Neural cell (in vitro differentiated cells): ENCODE data around the gene PMPCA. TPM values are rescaled to one million over a fixed set of nuclear protein-coding genes. Genes with fewer than 3 reads are reported as not detected.

Source experiments
- H2AFZ ChIP-seq: fragments of 200-600, 300-800 bp; sonication (generic), shearing (Covaris generic); 2 replicates; pipeline ENCODE4 v1.6.0; 2014; ENCODE audit warnings: low read depth, mild to moderate bottlenecking, antibody characterized with exemption, low read length, moderate library complexity
- H3F3A ChIP-seq: fragments of 200-600 bp; shearing (Covaris generic); 2 replicates; pipeline ENCODE4 v1.6.1; 2016; ENCODE audit warnings: mild to moderate bottlenecking, moderate library complexity, mixed read lengths, antibody characterized with exemption, low read length; ENCODE audit not compliant: insufficient read depth, poor library complexity, severe bottlenecking
- H3K27ac ChIP-seq: fragments of 200-600, 300-800 bp; sonication (generic), shearing (Covaris generic); 2 replicates; pipeline ENCODE4 v1.5.1; 2014; ENCODE audit warnings: mild to moderate bottlenecking, low read length, moderate library complexity
- H3K27me3 ChIP-seq: fragments of 300-800, 200-600 bp; sonication (generic), shearing (Covaris generic); 2 replicates; pipeline ENCODE4 v1.6.0; 2014; ENCODE audit warnings: mild to moderate bottlenecking, low read depth, low read length, moderate library complexity; ENCODE audit not compliant: insufficient read depth
- H3K36me3 ChIP-seq: fragments of 300-800, 200-600 bp; sonication (generic), shearing (Covaris generic); 2 replicates; pipeline ENCODE4 v1.5.1; 2014; ENCODE audit warnings: mild to moderate bottlenecking, antibody characterized with exemption, low read length, moderate library complexity; ENCODE audit not compliant: insufficient read depth
- H3K4me2 ChIP-seq: fragments of 300-800, 200-600 bp; sonication (generic), shearing (Covaris generic); 2 replicates; pipeline ENCODE4 v1.6.0; 2014; ENCODE audit warnings: mild to moderate bottlenecking, low read length
- H3K4me3 ChIP-seq: fragments of 300-800, 200-600 bp; sonication (generic), shearing (Covaris generic); 2 replicates; pipeline ENCODE4 v1.5.1; 2014; ENCODE audit warnings: mild to moderate bottlenecking, low read length, moderate library complexity
- H3K79me2 ChIP-seq: fragments of 200-600 bp; shearing (Covaris generic); replicated peaks from 2 replicates; pipeline ENCODE4 v1.6.0; 2014; ENCODE audit warnings: mild to moderate bottlenecking, low read length, moderate library complexity; ENCODE audit not compliant: insufficient read depth
- H3K9ac ChIP-seq: fragments of 300-800, 200-600 bp; sonication (generic), shearing (Covaris generic); 2 replicates; pipeline ENCODE4 v1.6.1; 2016; ENCODE audit warnings: mild to moderate bottlenecking, low read length, mixed read lengths
- H3K9me2 ChIP-seq: fragments of 200-600 bp; shearing (Covaris generic); 2 replicates; pipeline ENCODE4 v1.6.1; 2016; ENCODE audit warnings: mild to moderate bottlenecking, low read length, mixed read lengths; ENCODE audit not compliant: insufficient read depth
- H3K9me3 ChIP-seq: fragments of 200-600, 300-800 bp; sonication (generic), shearing (Covaris generic); 2 replicates; pipeline ENCODE4 v1.6.1; 2016; ENCODE audit warnings: mild to moderate bottlenecking, mixed run types, low read length, moderate library complexity, mixed read lengths
- H4K20me1 ChIP-seq: fragments of 200-600 bp; shearing (Covaris generic); 2 replicates; pipeline ENCODE4 v1.6.1; 2016; ENCODE audit warnings: mild to moderate bottlenecking, mixed run types; ENCODE audit not compliant: insufficient read depth
- CTCF ChIP-seq: fragments of 450-650 bp; IDR thresholded peaks from 2 replicates; pipeline ENCODE4 v1.5.1; 2014; ENCODE audit warnings: antibody characterized with exemption, mild to moderate bottlenecking, moderate library complexity; ENCODE audit not compliant: poor library complexity, severe bottlenecking
- EP300 ChIP-seq: fragments of 450-650 bp; conservative IDR thresholded peaks from 2 replicates; pipeline ENCODE4 v1.6.1; 2014; ENCODE audit warnings: antibody characterized with exemption, mild to moderate bottlenecking, moderate library complexity; ENCODE audit not compliant: poor library complexity, severe bottlenecking
- EZH2 ChIP-seq: fragments of 200-600, 300-800 bp; shearing (Covaris generic), sonication (generic); IDR thresholded peaks from 2 replicates; pipeline ENCODE4 v1.6.1; 2014; ENCODE audit warnings: antibody characterized with exemption, low read length, borderline replicate concordance, mild to moderate bottlenecking; ENCODE audit not compliant: insufficient read depth, poor library complexity, severe bottlenecking
- MXI1 ChIP-seq: fragments of 450-650 bp; conservative IDR thresholded peaks from 2 replicates; pipeline ENCODE4 v1.6.1; 2014; ENCODE audit warnings: antibody characterized with exemption, mild to moderate bottlenecking; ENCODE audit not compliant: poor library complexity, severe bottlenecking
- POLR2AphosphoS5 ChIP-seq: IDR thresholded peaks from 2 replicates; pipeline ENCODE4 v1.6.1; 2012
- RAD21 ChIP-seq: fragments of 450-650 bp; conservative IDR thresholded peaks from 2 replicates; pipeline ENCODE4 v1.6.1; 2014; ENCODE audit warnings: antibody characterized with exemption, mild to moderate bottlenecking, moderate library complexity
- REST ChIP-seq: IDR thresholded peaks from 2 replicates; pipeline ENCODE4 v1.6.1; 2012; ENCODE audit warnings: borderline replicate concordance
- SMC3 ChIP-seq: fragments of 450-650 bp; conservative IDR thresholded peaks from 2 replicates; pipeline ENCODE4 v1.6.1; 2014; ENCODE audit warnings: antibody characterized with exemption, mild to moderate bottlenecking, moderate library complexity; ENCODE audit not compliant: poor library complexity
- TAF1 ChIP-seq: IDR thresholded peaks from 2 replicates; pipeline ENCODE4 v1.6.1; 2012; ENCODE audit warnings: low read depth
- polyA plus RNA-seq: library from polyadenylated mRNA; depleted of rRNA; stranded (reverse); fragments of >200 nt; gene quantifications from 2 replicates; pipeline ENCODE4 v1.2.3, GENCODE V29; 2014

Gene PMPCA
- polyA plus RNA-seq, 1 donor from 2014 or later = 61.3 TPM

GRCh38 chr9:136418182-136419091 is 8.0 kb downstream of the PMPCA start:
- H3K27ac ChIP-seq = no peak overlapping the region
- no peak overlapping the region for H3K4me2 ChIP-seq
- H3K27me3 ChIP-seq = no peaks in the 10 kb centered on the region
- no peaks in the 10 kb centered on the region for H3K9me3 ChIP-seq
- no peak overlapping the region for H3K9ac ChIP-seq
- H3K4me3 ChIP-seq = no peak overlapping the region
- no peaks in the 10 kb centered on the region for H3F3A ChIP-seq
- H3K79me2 ChIP-seq = no peaks in the 10 kb centered on the region
- no peaks in the 10 kb centered on the region for H3K9me2 ChIP-seq
- no peak overlapping the region for H2AFZ ChIP-seq
- no peaks in the 10 kb centered on the region for H3K36me3 ChIP-seq
- no peaks in the 10 kb centered on the region for H4K20me1 ChIP-seq
- TF ChIP-seq POLR2AphosphoS5 (no peak), EZH2 (no peak), MXI1 (no peak), CTCF (no peak), EP300 (no peak), REST (no peak), RAD21 (no peak), TAF1 (no peak), SMC3 (no peak)

- H4K20me1 ChIP-seq = no peaks in the 10 kb centered on the region
- H3K4me2 ChIP-seq = no peak overlapping the region
- no peaks in the 10 kb centered on the region for H3K27me3 ChIP-seq
- no peaks in the 10 kb centered on the region for H3F3A ChIP-seq
- no peak overlapping the region for H2AFZ ChIP-seq
- no peak overlapping the region for H3K9ac ChIP-seq
- H3K36me3 ChIP-seq = no peaks in the 10 kb centered on the region
- H3K79me2 ChIP-seq = no peaks in the 10 kb centered on the region
- TF ChIP-seq RAD21 (no peak), TAF1 (no peak), SMC3 (no peak), REST (no peak), EP300 (no peak), EZH2 (no peak), MXI1 (no peak), POLR2AphosphoS5 (no peak), CTCF (no peak)
- no peak overlapping the region for H3K4me3 ChIP-seq
- H3K9me2 ChIP-seq = no peaks in the 10 kb centered on the region
- H3K9me3 ChIP-seq = no peaks in the 10 kb centered on the region
- H3K27ac ChIP-seq = no peak overlapping the region
These were observed 8.6 kb downstream of the PMPCA start for GRCh38 chr9:136419092-136419420.
